Liver (tissue), 3 donors: ENCODE results near the gene LIPC.

Experiments used
- TAF1 ChIP-seq: conservative IDR thresholded peaks from 2 replicates; pipeline ENCODE4 v1.6.1; 2016; ENCODE audit warnings: antibody characterized with exemption, mild to moderate bottlenecking
- YY1 ChIP-seq: IDR thresholded peaks from 2 replicates; pipeline ENCODE4 v1.6.1; 2016; ENCODE audit warnings: antibody characterized with exemption, mild to moderate bottlenecking
- ZBTB33 ChIP-seq: IDR thresholded peaks from 2 replicates; pipeline ENCODE4 v1.6.1; 2016; ENCODE audit warnings: antibody characterized with exemption
- TF ChIP-seq, protein P1 (sequence below): fragments of 150-350 bp; IDR thresholded peaks from 2 replicates; pipeline ENCODE4 v1.5.1; 2017; ENCODE audit warnings: improper control_type of control experiment, low read depth, low read length; ENCODE audit not compliant: missing input control
- donor health status: healthy.
- donor health status: healthy.

DNA sequence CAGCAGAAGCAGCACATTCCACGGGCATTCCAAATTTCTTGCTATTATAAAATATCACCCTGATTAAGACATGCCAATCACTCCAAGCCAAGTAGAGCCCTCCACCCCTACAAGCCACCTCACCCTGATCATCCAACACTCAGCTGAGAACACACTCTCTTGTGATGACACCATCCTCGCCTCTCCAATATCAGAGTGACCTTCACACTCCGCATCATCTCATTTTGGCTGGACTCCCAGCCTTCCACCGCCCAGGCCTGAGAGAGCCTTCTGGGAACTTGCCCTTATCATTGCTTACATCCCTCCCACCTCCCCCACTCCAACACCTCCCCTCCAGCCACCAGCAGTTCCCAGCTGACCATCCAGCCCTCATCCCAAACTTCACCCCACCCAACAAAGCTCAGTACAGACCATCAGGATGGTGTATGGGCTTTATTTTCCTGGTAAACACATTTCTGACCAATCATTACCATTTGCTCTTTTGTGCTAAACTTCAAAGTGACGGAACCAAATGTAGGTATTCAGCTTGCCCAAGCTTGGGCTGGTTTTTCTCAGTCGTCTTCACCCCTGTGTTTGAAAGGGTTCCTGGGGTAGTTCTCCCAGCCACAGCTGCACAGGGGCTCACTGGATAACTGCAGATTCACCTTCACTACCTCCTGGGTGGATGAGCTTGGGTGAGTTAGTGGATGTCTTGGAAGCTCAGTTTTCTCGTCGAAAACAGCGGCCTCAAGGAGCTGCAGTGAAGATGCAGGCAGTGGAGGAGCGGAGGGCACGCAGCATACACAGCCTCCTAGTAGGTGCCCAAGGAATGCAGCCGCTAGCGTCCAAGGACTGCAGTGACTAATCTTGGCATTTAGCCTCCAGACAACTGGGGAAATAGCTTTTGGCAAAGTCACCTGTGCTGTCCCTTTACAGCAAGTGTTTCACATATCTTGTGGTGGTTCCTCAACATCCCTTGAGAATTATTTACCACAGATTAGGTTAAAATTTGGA is 115.1 kb downstream of the LIPC start:
- TF ChIP-seq, protein P1, sequence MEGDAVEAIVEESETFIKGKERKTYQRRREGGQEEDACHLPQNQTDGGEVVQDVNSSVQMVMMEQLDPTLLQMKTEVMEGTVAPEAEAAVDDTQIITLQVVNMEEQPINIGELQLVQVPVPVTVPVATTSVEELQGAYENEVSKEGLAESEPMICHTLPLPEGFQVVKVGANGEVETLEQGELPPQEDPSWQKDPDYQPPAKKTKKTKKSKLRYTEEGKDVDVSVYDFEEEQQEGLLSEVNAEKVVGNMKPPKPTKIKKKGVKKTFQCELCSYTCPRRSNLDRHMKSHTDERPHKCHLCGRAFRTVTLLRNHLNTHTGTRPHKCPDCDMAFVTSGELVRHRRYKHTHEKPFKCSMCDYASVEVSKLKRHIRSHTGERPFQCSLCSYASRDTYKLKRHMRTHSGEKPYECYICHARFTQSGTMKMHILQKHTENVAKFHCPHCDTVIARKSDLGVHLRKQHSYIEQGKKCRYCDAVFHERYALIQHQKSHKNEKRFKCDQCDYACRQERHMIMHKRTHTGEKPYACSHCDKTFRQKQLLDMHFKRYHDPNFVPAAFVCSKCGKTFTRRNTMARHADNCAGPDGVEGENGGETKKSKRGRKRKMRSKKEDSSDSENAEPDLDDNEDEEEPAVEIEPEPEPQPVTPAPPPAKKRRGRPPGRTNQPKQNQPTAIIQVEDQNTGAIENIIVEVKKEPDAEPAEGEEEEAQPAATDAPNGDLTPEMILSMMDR, result no peak
- TF ChIP-seq TAF1, result no peak
- TF ChIP-seq YY1, result peak; percentile 51
- TF ChIP-seq ZBTB33, result peak; percentile 26
